NCI-H510A treated with DMSO at 0.1 percent for 48 hours (cell line): ENCODE data around the gene ZNF827.

Experiments used
- DNase-seq: peaks from one replicate; lab custom pipeline; 2025; lab: John Stamatoyannopoulos, UW

The ZNF827 gene

DNA sequence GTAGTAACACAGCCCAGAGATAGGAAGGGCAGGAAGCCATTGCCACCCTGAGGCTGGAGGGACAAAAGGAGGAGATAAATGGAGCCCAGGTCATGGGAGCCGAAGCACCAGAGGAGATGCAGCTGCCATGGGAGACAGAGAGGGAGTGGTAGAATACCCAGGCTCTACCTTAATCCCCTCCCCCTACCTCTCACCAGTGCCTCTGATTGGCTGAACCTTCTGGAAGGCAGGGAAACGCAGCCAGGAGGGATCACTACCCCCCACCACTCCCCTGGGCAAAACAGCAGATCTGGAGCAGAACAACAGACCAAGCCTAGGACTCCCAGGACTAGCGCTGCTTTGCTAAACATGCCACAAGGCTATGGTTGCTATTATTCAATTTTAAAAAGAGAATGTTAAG lies 114.2 kb downstream of the ZNF827 start:
- DNase-seq, result no peak

DNA sequence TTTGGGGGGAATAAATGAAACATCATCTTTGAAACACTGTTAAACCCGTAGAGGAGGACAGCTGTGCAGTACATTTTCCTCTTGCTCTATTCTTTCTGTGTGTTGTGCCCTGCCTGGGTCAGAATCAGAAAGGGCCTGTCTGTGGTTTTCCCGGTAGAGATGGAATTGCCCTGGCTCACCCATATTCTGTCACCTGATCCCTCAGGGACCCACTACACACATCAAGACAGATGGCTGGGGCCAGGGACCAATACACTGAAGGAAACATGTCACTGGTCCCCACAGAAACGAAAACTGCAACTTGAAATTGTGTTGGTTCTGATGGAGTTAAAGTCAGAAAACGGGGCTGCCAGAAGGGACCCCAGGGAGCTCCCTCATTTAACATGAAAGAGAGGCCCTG lies 114.9 kb downstream of the ZNF827 start:
- DNase-seq, result no peak

DNA sequence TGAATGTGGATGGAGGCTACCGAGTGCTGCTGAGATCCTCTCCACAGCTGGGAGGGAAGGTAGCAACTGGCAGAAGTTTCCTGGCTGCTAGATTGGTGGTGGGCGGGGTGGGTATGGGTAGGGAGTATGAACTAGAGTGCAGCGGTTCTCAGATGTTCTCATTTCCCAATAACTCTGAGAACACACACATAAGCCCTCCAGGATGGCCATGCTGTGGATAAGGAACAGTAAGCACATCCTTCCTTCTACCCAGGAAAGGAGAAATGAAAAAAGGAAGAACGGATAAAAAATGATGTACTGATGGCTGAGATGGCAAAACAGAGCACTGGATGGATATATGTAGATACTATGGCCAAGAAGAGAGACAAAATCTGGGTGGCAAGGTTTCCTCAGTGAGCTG lies 116.0 kb downstream of the ZNF827 start:
- DNase-seq, result no peak

DNA sequence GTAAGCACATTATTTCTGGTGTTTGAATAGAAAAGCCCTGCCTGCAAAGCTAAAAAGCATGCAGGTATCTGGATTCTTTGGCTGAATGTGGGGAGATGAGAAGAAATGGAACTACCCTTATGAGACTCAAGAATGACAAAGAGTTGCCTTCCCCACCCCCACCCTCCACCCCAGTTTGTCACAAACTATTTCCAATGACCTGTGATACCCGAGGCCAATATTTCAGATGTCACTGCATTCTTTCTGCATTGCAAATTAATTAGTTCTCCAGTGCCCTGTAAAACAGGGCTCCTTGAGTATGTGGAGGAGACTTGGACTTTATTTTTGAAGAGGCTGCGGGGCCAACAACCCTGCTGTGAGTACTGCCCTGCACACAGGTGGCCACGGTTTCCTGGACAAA lies 116.4 kb downstream of the ZNF827 start:
- DNase-seq, result no peak

- no peak for DNase-seq
Measured at GRCh38 chr4:145821766-145822165, 116.9 kb downstream of the ZNF827 start.

DNA sequence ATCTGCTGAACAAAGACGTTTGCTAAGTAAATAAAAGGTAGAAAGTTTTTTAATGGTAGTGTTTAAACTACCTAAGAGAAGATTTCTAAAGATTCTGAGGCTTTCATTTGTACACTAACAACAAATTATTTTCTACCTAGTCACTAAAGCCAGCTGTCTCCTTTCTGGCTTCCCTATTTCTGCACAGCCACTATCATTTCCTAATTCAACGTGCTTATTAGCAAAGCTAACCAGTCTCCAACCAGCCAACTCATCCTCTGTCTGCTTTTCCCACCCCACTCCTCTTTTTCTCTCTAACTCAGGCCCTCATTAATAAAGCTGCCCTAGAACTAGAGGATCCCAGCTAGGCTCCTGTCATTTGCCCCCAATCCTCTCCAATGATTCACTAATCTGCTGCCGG lies 118.2 kb downstream of the ZNF827 start:
- no peak for DNase-seq

GRCh38 chr4:145819853-145820181 lies 118.8 kb downstream of the ZNF827 start:
- DNase-seq, result no peak

- no peak for DNase-seq
Measured at GRCh38 chr4:145819101-145819852, 119.3 kb downstream of the ZNF827 start.

- DNase-seq, result no peak
Measured at GRCh38 chr4:145818011-145818410, 120.6 kb downstream of the ZNF827 start.

GRCh38 chr4:145816091-145816490 lies 122.5 kb downstream of the ZNF827 start:
- no peak for DNase-seq

- no peak for DNase-seq
Measured at GRCh38 chr4:145815626-145816025, 123.0 kb downstream of the ZNF827 start.

GRCh38 chr4:145815027-145815612 lies 123.5 kb downstream of the ZNF827 start:
- no peak for DNase-seq

GRCh38 chr4:145814246-145814645 lies 124.4 kb downstream of the ZNF827 start:
- DNase-seq, result no peak

GRCh38 chr4:145812919-145813318 lies 125.7 kb downstream of the ZNF827 start:
- DNase-seq, result no peak

DNA sequence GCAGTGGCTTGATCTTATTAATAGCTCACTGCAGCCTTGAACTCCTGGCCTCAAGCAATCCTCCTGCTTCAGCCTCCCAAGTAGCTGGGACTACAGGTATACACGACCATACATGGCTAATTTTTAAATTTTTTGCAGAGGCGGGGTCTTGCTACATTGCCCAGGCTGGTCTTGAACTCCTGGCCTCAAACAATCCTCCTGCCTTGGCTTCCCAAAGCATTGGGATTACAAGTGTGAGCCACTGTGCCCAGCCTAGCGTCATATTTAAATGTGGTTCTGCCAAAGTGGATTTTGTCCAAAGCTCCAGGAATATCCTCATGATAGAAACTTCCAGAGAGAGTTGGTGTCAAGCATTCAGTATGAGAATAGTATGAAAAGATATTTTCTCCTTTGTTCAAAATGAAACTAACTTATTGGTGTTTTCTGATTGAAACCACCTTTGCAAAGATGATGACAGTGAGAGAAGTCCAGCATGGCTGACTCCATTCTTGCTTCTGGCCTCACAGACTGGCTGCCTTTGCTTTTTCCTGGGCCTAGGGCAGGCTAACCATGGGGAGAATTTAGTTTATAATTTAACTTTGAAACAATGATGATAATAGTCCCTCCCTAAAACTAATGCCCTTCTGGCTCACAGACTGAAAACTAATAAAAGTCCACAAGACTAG lies 129.6 kb downstream of the ZNF827 start:
- DNase-seq, result no peak

GRCh38 chr4:145808021-145808650 lies 130.5 kb downstream of the ZNF827 start:
- DNase-seq, result no peak

GRCh38 chr4:145805490-145805889 lies 133.1 kb downstream of the ZNF827 start:
- no peak for DNase-seq

- DNase-seq, result no peak
Measured at GRCh38 chr4:145804116-145804515, 134.5 kb downstream of the ZNF827 start.

GRCh38 chr4:145799223-145799622 lies 139.4 kb downstream of the ZNF827 start:
- no peak for DNase-seq

- peak; percentile 62 for DNase-seq
Measured at GRCh38 chr4:145797278-145797677, 141.3 kb downstream of the ZNF827 start.

DNA sequence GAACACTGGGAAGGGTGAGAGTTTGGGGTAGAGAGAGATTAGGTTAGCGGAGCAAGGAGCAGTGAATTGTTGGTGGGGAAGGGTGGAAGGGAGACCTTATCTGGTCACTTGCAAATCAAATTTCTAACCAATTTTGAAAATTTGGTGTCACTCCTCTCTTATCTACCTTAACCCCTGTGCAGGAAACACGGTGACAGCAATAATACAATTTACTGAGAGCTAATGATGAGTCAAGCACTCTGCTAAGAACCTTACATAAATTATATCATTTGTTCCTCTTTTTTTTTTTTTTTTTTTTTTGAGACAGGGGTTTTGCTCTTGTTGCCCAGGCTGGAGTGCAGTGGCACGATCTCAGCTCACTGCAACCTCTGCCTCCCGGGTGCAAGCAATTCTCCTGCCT lies 142.3 kb downstream of the ZNF827 start:
- DNase-seq, result no peak

GRCh38 chr4:145795521-145795920 lies 143.1 kb downstream of the ZNF827 start:
- no peak for DNase-seq

GRCh38 chr4:145792429-145792828 lies 146.2 kb downstream of the ZNF827 start:
- no peak for DNase-seq
